Astrocyte (in vitro differentiated cells and primary cell): ENCODE results near the gene SIK3.

ENCODE experiments used
- EZH2 ChIP-seq: IDR thresholded peaks from 2 replicates; pipeline ENCODE4 v1.6.1; 2012; ENCODE audit warnings: mild to moderate bottlenecking, low read length, inconsistent platforms; ENCODE audit not compliant: insufficient read depth
- TF ChIP-seq, protein P1 (sequence below): IDR thresholded peaks from 2 replicates; pipeline ENCODE4 v1.5.1; 2011; ENCODE audit warnings: low read depth, mild to moderate bottlenecking, inconsistent platforms, low read length, moderate library complexity; ENCODE audit not compliant: insufficient read depth

DNA sequence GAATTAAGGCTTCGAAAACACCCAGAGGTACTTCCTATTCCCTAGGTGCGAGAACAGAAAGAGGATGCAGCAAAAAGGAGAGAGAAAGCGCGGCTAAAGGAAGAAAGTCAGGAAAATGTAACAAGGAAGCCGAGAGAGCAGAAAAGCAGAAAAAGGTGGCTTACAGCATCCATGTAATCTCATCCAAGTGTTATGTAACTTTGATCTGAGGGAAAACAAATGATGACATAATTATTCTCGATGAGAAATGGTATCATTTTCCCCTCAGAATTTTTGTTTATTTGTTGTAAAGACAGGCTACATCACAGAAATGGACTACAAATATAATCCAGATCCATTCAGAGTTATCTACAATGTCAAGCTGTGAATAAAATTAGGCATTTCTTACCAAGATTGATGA lies 191.7 kb downstream of the SIK3 start:
- TF ChIP-seq, protein P1, sequence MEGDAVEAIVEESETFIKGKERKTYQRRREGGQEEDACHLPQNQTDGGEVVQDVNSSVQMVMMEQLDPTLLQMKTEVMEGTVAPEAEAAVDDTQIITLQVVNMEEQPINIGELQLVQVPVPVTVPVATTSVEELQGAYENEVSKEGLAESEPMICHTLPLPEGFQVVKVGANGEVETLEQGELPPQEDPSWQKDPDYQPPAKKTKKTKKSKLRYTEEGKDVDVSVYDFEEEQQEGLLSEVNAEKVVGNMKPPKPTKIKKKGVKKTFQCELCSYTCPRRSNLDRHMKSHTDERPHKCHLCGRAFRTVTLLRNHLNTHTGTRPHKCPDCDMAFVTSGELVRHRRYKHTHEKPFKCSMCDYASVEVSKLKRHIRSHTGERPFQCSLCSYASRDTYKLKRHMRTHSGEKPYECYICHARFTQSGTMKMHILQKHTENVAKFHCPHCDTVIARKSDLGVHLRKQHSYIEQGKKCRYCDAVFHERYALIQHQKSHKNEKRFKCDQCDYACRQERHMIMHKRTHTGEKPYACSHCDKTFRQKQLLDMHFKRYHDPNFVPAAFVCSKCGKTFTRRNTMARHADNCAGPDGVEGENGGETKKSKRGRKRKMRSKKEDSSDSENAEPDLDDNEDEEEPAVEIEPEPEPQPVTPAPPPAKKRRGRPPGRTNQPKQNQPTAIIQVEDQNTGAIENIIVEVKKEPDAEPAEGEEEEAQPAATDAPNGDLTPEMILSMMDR = no peak
- no peak for TF ChIP-seq EZH2
